GM12878 (cell line): ENCODE measurements around the gene MCCD1. TPM values are rescaled to one million over a fixed set of nuclear protein-coding genes. Genes with fewer than 3 reads are reported as not detected.

Experiments used
- BHLHE40 ChIP-seq, 2 experiments: fragments of 450-650 bp in 1 of 2; IDR thresholded peaks; 2 replicates each; pipeline ENCODE4 v1.6.1; 2011 to 2017; ENCODE audit warnings: low read depth in 2 of 2, borderline replicate concordance in 1 of 2, improper control_type of control experiment in 1 of 2, low read length in 1 of 2, mild to moderate bottlenecking in 1 of 2
- EGR1 ChIP-seq, 2 experiments: IDR thresholded peaks; 1 replicate in 1 of 2; 2 replicates in 1 of 2; pipeline ENCODE4 v1.6.1; 2011 to 2012; ENCODE audit warnings: low read depth in 2 of 2, low read length in 2 of 2, borderline replicate concordance in 1 of 2, mild to moderate bottlenecking in 1 of 2, moderate library complexity in 1 of 2
- EZH2 ChIP-seq: IDR thresholded peaks from 2 replicates; pipeline ENCODE4 v1.6.1; 2012; ENCODE audit warnings: low read depth, mild to moderate bottlenecking, control low read depth, inconsistent platforms, low read length, borderline replicate concordance; ENCODE audit not compliant: control insufficient read depth
- FOXM1 ChIP-seq: IDR thresholded peaks from 2 replicates; pipeline ENCODE4 v1.6.1; 2012; ENCODE audit warnings: low read depth, mild to moderate bottlenecking, inconsistent platforms, low read length, moderate library complexity
- HSF1 ChIP-seq: fragments of 150-350 bp; IDR thresholded peaks from 2 replicates; pipeline ENCODE4 v1.6.1; 2014; ENCODE audit warnings: mild to moderate bottlenecking, low read depth, low read length
- PRDM15 ChIP-seq: fragments of 450-650 bp; formaldehyde crosslinking; IDR thresholded peaks from 2 replicates; pipeline ENCODE4 v1.4.0; 2020; ENCODE audit warnings: mild to moderate bottlenecking, moderate library complexity
- RB1 ChIP-seq: fragments of 450-650 bp; formaldehyde crosslinking; IDR thresholded peaks from 2 replicates; pipeline ENCODE4 v1.6.1; 2017; ENCODE audit warnings: mild to moderate bottlenecking, borderline replicate concordance
- SMC3 ChIP-seq: IDR thresholded peaks from 2 replicates; pipeline ENCODE4 v1.6.1; 2011; ENCODE audit warnings: low read length, improper control_type of control experiment, borderline replicate concordance
- SPI1 ChIP-seq: IDR thresholded peaks from 2 replicates; pipeline ENCODE4 v1.6.1; 2011; ENCODE audit warnings: low read depth, mild to moderate bottlenecking, low read length, moderate library complexity, borderline replicate concordance; ENCODE audit not compliant: insufficient read depth
- SUZ12 ChIP-seq: fragments of 200-600 bp; sonication (generic); IDR thresholded peaks from one replicate; pipeline ENCODE4 v1.6.1; 2018; ENCODE audit warnings: antibody characterized with exemption, mild to moderate bottlenecking; ENCODE audit not compliant: unreplicated experiment
- ZNF592 ChIP-seq: fragments of 450-650 bp; IDR thresholded peaks from 2 replicates; pipeline ENCODE4 v1.6.1; 2017; ENCODE audit warnings: mild to moderate bottlenecking, moderate library complexity
- polyA plus RNA-seq, 11 experiments: library from polyadenylated mRNA; depleted of rRNA in 4 of 11; unstranded in 6 of 11; stranded (reverse) in 5 of 11; fragments of >200 nt; fragmentation: Nextera tagmentation in 4 of 11; fragmentation: Illumina TruSeq in 1 of 11; extraction: Ambion mirVana in 4 of 11; extraction: Trizol in 1 of 11; gene quantifications; 1 replicate in 1 of 11; 2 replicates in 10 of 11; pipeline versions ENCODE4 v1.2.1 to v1.2.3, GENCODE V29; 2011 to 2016; ENCODE audit warnings: inconsistent platforms in 2 of 11, missing spikeins in 2 of 11, low read depth in 1 of 11
- total RNA-seq, 4 experiments: library from RNA; depleted of rRNA in 3 of 4; stranded (reverse); fragments of >200 nt in 3 of 4; fragmentation: Illumina TruSeq in 1 of 4; extraction: Trizol in 1 of 4; gene quantifications; 2 replicates each; pipeline versions ENCODE4 v1.2.1 to v1.2.3, GENCODE V29; 2013 to 2021

MCCD1 gene
- total and polyA plus RNA-seq, 10 of the 15 experiments (the other 5 are each of a cell fraction or from before 2014, with no cell fraction given) = not detected

GRCh38 chr6:31558631-31559500 is 30.1 kb downstream of the MCCD1 start (continued):
- TF ChIP-seq HSF1 (no peak), EZH2 (no peak), FOXM1 (peak; percentile 95), SPI1 (peak; percentile 44; the same call in 1 of the 2 replicates), ZNF592 (no peak), SUZ12 (no peak), SMC3 (peak; percentile 27; the same call in 1 of the 2 replicates), EGR1 (IDR thresholded peaks at IDR 0.05; ENCODE audit: borderline replicate concordance in 1 of 2, low read depth in 2 of 2, low read length in 2 of 2) (peak in 1 of 2 experiments; percentile 86; a peak in 2 of 3 replicates), RB1 (peak; percentile 72; the same call in 1 of the 2 replicates), BHLHE40 (IDR thresholded peaks at IDR 0.05; ENCODE audit: borderline replicate concordance in 1 of 2, low read depth in 2 of 2, low read length in 1 of 2) (peak; percentile 64 to 77), PRDM15 (0 out of 2 replicates have a peak, but pooled peaks have one; percentile 28)
